Measurements from ENCODE around the gene TTC39B. TPM values are rescaled to one million over a fixed set of nuclear protein-coding genes. Genes with fewer than 3 reads are reported as not detected.
"Not testable (repeated sequence)": the region's sequence is repeated elsewhere in the genome, so short reads cannot be mapped to it uniquely, and the experiment has no call there.

The TTC39B gene
- total RNA-seq, 1 donor from 2014 or later = 18.6 TPM

GRCh38 chr9:15268317-15268716 lies 38.7 kb downstream of the TTC39B start:
- DNase-seq (ENCODE audit: low spot score) = no peak

- DNase-seq (ENCODE audit: low spot score) = no peak
These were observed 42.1 kb downstream of the TTC39B start for GRCh38 chr9:15264918-15265317.

DNA sequence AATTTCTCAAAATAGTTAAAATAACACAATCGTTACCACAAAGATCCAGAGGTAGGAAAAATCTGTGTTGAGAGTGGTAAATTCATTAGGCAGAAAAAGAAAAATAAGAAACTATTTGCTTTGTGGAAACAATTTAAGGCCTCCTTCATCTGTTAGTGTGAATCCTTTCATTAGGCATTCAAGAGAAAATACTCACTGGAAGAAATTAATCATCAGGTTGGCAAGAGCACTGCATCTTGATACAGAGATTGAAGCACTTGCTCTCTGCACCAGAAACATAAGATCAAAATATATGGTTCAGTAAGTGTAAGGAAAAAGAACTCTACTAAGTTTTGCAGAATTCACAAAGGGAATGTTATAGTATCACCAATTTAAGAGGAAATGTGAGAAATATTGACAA lies 44.4 kb downstream of the TTC39B start:
- DNase-seq (ENCODE audit: low spot score) = no peak

DNA sequence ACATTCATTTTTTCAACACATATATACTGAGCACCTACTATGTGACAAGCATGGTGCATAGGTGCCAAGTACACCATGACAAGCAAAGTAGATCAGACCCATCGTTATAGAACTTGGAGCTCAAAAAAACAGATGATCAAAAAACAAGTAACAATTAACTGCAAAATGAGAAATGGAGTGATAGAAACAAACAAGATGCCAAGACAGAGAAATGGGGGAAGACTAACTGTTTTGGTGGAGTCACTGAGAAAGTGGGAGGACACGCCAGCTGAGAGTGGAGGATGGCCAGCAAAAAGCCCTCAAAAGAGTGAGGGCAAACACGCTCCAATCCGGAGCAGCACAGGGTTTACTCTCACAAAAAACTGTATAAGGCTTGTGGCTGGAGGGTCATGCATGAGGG lies 50.6 kb downstream of the TTC39B start:
- no peak for DNase-seq (ENCODE audit: low spot score)

GRCh38 chr9:15253786-15254185 lies 53.2 kb downstream of the TTC39B start:
- DNase-seq (ENCODE audit: low spot score) = no peak

- no peak for DNase-seq (ENCODE audit: low spot score)
These were observed 53.8 kb downstream of the TTC39B start for GRCh38 chr9:15253197-15253596.

- no peak for DNase-seq (ENCODE audit: low spot score)
These were observed 57.0 kb downstream of the TTC39B start for GRCh38 chr9:15249981-15250380.

DNA sequence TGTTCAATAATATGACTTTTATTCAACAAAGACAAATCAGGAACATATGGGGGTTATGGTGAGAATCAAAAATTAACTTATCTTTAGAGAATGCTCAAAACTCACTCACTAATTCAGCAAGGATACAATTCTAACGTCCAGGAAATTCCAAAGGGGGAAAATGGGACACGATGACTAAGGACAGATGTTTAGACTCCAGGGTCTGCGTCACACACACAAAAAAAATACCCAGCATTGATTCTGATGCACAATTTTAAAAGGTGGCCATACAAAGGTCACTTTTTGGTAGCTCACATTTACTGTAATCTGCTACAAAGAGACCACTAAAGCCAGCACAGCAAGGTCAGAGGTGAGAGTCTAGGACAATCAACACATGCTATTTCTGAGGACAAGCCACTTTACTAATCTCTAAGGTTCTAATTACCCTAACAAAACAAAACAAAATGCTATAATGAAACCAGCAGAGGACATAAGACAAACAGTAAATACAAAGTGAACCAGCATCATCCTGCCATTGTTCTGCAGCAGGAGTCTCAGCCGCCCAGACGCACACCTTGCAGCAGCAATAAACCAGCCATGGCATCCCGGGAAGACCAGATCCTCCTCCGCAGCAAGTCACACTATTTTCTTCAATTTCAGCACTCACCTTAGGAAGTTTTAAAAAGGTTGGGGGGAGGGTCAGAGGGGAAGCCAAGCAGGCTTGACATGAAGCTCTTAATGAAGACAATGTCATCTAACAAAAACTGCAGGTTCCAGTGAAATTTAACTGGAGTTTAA lies 57.8 kb downstream of the TTC39B start:
- no peak for DNase-seq (ENCODE audit: low spot score)

- DNase-seq (ENCODE audit: low spot score) = no peak
These were observed 58.4 kb downstream of the TTC39B start for GRCh38 chr9:15248621-15249020.

DNA sequence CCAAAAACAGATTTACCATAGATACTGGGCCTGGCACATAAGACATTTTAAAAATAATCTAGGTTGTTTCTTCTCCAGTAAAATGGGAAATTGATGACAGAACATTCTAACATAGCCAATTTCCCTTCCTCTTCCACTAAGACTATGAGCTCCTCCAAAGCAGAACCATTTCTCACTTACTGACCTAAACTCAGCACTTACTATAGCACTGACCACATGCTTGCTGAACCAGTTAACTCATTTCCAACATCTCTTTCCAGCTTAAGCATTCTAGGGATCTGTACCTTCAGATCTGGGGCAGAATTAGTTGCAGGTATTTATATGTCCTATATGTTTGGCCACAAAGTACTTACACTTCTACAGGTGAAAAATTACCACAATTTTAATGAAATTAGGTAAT lies 58.9 kb downstream of the TTC39B start:
- no peak for DNase-seq (ENCODE audit: low spot score)

DNA sequence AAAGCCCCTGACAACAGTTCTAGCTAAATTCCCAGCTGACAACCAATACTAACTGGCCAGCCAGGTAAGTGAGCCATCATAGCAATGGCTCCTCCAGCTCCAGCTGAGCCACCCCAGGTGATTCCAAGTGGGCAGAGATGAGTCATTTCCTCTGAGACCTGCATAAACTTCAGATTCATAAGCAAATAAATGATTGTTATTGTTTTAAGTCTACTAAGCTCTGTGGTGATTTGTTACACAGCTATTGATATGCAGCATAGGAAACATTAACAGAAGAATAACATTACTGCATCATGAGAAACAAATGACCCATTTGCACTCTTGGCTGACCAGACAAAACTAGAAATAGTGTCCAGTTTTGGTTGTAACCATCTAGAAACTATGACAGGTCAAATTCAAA lies 60.3 kb downstream of the TTC39B start:
- no peak for DNase-seq (ENCODE audit: low spot score)

- DNase-seq (ENCODE audit: low spot score) = no peak
These were observed 60.8 kb downstream of the TTC39B start for GRCh38 chr9:15246243-15246642.

DNA sequence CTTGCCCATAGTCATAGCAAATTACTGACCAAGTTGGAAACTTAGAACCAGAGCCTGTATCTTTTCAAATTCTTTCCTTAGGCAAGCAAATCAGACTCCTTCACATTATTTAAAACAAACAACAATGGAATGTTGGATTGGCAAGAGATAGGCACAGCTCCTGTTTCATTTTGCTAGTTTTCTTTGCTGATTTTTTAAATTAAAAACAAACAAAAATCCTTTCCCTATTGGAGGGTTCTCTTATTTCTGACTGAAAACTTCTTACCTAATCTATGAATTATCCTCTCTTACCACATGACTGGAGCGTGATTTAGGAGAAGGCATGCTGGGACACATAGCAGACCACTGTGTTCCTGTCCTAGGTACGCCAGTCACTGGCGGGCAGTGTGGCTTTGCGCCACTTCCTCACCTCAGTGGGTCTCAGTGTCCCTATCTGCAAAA lies 63.0 kb downstream of the TTC39B start:
- DNase-seq (ENCODE audit: low spot score) = no peak

DNA sequence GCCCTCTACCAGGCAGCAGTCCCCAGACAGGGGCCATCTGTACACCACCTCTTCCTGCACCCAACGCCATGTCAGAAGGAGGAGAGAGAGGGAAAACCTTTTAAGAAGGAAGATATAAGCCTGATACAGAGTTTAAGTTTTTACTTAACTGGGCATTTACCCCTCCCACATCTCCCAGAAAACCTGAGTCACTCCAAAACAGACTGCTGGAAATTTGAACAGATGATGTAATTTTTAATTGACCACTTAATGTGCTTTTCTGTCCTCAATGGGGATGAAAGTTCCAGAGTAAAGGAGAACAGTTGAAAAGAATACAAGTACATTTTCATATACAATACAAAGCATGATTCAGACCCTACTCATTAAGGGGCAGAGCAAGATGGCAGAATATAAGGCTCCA lies 63.9 kb downstream of the TTC39B start:
- DNase-seq (ENCODE audit: low spot score) = no peak

DNA sequence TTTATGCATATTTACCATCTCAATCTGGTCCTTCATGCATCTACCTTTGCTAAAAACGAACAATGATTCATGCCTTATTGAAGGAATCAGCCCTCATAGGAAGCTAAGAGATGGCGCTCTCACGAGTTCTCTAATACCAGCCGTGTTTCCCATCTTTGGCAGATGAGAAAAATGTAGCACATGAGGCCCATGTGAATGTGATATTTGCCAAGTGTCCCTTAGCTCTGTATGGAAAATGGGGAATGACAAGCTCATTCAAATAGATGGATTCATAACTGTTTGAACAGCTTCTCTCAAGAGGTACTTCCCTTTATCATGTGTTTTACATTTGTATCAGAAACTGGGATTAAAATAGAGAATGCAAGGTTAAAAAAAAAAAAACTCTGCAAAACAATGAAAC lies 66.1 kb downstream of the TTC39B start:
- DNase-seq (ENCODE audit: low spot score) = no peak

- DNase-seq (ENCODE audit: low spot score) = no peak
These were observed 67.2 kb downstream of the TTC39B start for GRCh38 chr9:15239816-15240215.

DNA sequence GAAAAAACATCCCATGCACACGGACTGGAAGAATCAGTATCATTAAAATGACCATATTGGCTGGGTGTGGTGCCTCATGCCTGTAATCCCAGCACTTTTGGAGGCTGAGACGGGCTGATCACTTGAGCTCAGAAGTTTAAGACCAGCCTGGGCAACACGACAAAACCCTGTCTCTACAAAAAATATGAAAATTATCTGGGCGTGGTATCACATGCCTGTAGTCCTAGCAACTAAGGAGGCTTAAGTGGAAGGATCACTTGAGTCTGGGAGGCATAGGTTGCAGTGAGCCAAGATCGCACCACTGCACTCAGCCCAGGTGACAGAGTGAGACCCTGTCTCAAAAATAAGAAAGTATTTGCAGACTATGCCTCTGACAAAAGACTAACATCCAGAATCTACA lies 68.4 kb downstream of the TTC39B start:
- DNase-seq (ENCODE audit: low spot score) = no peak

- no peak for DNase-seq (ENCODE audit: low spot score)
These were observed 71.4 kb downstream of the TTC39B start for GRCh38 chr9:15235658-15236057.

DNA sequence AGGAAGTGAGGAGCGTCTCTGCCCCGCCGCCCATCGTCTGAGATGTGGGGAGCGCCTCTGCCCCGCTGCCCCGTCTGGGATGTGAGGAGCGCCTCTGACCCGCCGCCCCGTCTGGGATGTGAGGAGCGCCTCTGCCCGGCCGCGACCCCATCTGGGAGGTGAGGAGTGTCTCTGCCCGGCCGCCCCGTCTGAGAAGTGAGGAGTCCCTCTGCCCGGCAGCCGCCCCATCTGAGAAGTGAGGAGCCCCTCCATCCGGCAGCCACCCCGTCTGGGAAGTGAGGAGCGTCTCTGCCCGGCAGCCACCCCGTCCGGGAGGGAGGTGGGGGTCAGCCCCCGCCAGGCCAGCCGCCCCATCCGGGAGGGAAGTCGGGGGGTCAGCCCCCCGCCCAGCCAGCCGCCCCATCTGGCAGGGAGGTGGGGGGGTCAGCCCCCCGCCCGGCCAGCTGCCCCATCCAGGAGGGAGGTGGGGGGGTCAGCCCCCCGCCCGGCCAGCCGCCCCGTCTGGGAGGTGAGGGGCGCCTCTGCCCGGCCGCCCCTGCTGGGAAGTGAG lies 73.0 kb downstream of the TTC39B start:
- not testable (repeated sequence) for DNase-seq (ENCODE audit: low spot score)

DNA sequence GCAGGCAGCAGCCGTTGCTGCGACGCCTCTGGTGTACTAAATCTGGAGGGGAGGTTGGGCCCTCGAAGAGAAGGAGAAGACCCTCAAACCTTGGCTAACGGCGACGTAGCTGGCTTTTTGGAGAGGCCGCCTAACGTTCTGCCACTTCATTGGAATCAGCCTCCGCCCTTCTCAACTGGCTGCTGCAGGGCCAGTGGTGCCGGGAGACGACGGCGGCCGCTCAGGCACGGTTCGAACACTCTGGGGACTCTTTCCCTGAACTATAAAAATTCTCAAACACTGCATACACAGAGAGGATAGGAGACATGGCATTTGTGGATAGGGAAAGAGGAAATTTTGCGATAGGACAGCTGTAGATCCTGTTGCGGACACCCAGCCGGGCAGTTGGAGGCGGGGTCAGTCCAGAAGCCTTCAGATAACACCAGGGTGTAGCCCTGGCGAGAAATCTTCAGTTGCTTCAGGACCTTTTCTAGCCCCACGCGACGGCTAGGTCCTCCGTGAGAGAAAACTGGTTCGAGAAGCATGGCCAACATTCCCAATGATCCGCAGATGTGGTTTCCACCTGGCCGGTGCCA lies 74.2 kb downstream of the TTC39B start:
- not testable (repeated sequence) for DNase-seq (ENCODE audit: low spot score)

DNA sequence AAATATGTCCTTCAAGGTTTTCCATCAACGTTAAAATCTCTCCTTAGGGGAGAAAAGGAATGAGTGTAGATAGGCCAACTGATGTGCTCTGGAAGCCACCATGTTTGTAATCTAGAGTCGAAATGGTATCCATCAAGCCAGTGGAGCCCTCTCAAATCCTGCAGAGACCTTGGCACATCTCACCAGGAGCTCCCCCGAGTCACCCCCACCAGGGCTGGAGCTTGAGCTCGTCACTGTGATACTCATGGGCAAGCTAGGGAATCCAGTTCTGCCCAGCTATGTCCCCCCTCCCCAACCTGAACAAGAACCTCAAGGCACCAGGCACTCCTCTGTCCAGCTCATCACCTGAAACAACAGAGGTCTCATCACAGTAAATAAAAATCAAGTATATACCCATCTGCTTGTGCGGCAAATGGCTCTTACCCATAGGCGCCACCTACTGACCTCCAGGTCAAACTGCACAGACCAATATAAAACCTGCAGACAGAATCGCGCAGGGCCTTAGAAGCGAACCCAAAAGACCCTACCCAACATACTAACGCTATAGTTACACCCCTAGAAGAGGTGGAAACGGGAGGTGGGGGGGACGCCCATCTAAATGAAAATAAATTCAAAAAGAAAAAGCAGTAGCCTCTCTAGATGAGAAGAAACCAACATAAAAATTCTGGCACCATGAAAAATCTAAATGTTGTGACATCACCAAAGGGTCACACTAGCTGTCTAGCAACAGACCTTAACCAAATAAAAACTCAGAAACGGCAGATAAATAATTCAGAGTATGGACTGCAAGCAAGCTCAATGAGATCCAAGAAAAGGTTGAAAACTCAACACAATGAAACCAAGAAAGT lies 75.0 kb downstream of the TTC39B start:
- DNase-seq (ENCODE audit: low spot score) = no peak

GRCh38 chr9:15229409-15229808 lies 77.6 kb downstream of the TTC39B start:
- DNase-seq (ENCODE audit: low spot score) = no peak

All from ureter (tissue), 1 donor.